ENCODE measurements around the gene ANKS1A. TPM values are rescaled to one million over a fixed set of nuclear protein-coding genes. Genes with fewer than 3 reads are reported as not detected.

The ANKS1A gene
- total and polyA plus RNA-seq, 2 of the 4 experiments (the other 2 are of a cell fraction) = 7.2 to 7.5 TPM

GRCh38 chr6:34970488-34970887 is 81.4 kb downstream of the ANKS1A start:
- Histone ChIP-seq H4K8ac (ENCODE audit: low read depth in 2 of 2, low read length in 2 of 2) (no peak overlapping the region), H3K27ac (ENCODE audit: insufficient read depth, low read length) (no peak overlapping the region; the same call in 1 of the 2 replicates), H3K4me3 (ENCODE audit: insufficient read depth, low read depth, low read length) (no peak overlapping the region), H2BK20ac (ENCODE audit: low read depth, low read length) (no peak overlapping the region), H3K9me1 (ENCODE audit: insufficient read depth, low read length) (peaks cover 13% of the 10 kb centered on the region), H3K4me1 (ENCODE audit: control insufficient read depth, insufficient read depth, low read length) (peaks cover 13% of the 10 kb centered on the region), H2AK5ac (ENCODE audit: low read depth, low read length) (no peak overlapping the region), H3K36me3 (ENCODE audit: control insufficient read depth, insufficient read depth, low read length) (peaks cover 4% of the 10 kb centered on the region; the same call in 1 of the 2 replicates), H4K20me1 (ENCODE audit: insufficient read depth, low read length) (peaks cover 7% of the 10 kb centered on the region; the same call in 1 of the 2 replicates), H3K9ac (ENCODE audit: low read depth, low read length) (no peak overlapping the region), H3K14ac (replicated peaks; ENCODE audit: low read depth, low read length) (no peak overlapping the region), H2BK15ac (ENCODE audit: low read depth, low read length) (no peak overlapping the region), H2AK9ac (replicated peaks; ENCODE audit: low read depth, low read length, poor library complexity) (no peak overlapping the region), H3K56ac (ENCODE audit: extremely low read depth, insufficient read depth, low read length) (no peak overlapping the region), H3K4ac (ENCODE audit: low read depth, low read length) (no peak overlapping the region), H3K18ac (ENCODE audit: low read depth, low read length) (no peak overlapping the region), H4K5ac (ENCODE audit: low read depth, low read length) (no peak overlapping the region), H3K79me1 (ENCODE audit: low read depth in 1 of 2, low read length in 2 of 2) (peaks cover 6 to 7% of the 10 kb centered on the region in 2 experiments; a peak in 3 of 4 replicates), H3K23ac (ENCODE audit: low read depth, low read length) (no peak overlapping the region), H2AFZ (replicated peaks; ENCODE audit: low read length, poor library complexity) (no peak overlapping the region), H2BK120ac (ENCODE audit: low read depth, low read length) (no peak overlapping the region), H3K27me3 (ENCODE audit: control insufficient read depth, insufficient read depth, low read length) (no peaks in the 10 kb centered on the region), H3K4me2 (ENCODE audit: low read depth, low read length) (no peak overlapping the region), H4K91ac (ENCODE audit: insufficient read depth, low read depth, low read length) (no peak overlapping the region), H2BK5ac (ENCODE audit: low read depth, low read length, poor library complexity, severe bottlenecking) (no peak overlapping the region), H3K9me3 (ENCODE audit: control insufficient read depth, insufficient read depth, low read length) (no peaks in the 10 kb centered on the region)
- TF ChIP-seq MAFK (IDR thresholded peaks at IDR 0.05; ENCODE audit: low read depth, low read length) = peak; percentile 72
- no peak for TF ChIP-seq SMC3 (IDR thresholded peaks at IDR 0.05; ENCODE audit: low read depth, low read length)
- in situ Hi-C loops (cut with MboI; ENCODE audit: low sequenced_read_pairs) = no loop called here
- peak; percentile 46 for DNase-seq
- ATAC-seq (ENCODE audit: low read depth) = peak; percentile 75
- POLR2A ChIA-PET (ENCODE audit: unreplicated experiment) = no interaction called here
- dilution Hi-C loops (cut with HindIII; ENCODE audit: low sequenced_read_pairs, unreplicated experiment) = no loop called here
- no TSS peak for BruUV-seq (replicated peaks)
- 78% methylated on average over 2 of the region's 3 CpGs; no CpG with 5 or more reads in 1 of the 2 experiments for WGBS, 2 experiments (ENCODE audit: extremely low coverage in 2 of 2, insufficient read length in 1 of 2)
- CTCF ChIA-PET = no interaction called here
- intact Hi-C loops (cut with micrococcal nuclease) = loop anchor here (2.0 kb wide), 1 partner anchor 82 kb away; the partner anchor contains the start of genes ANKS1A and TAF11

Measured in IMR-90 (cell line).